Activated T-cell treated with anti-CD3 and anti-CD28 coated beads for 4 hours (primary cell): ENCODE data around the gene SMOC2.
"Not testable (repeated sequence)": the region's sequence is repeated elsewhere in the genome, so short reads cannot be mapped to it uniquely, and the experiment has no call there.

Source experiments
- DNase-seq: peaks from one replicate; pipeline ENCODE4 v3.0.0-alpha.2; 2020

SMOC2 gene

GRCh38 chr6:168524571-168525001 lies 83.6 kb downstream of the SMOC2 start:
- DNase-seq = no peak

GRCh38 chr6:168525114-168525513 lies 84.1 kb downstream of the SMOC2 start:
- DNase-seq = no peak

- no peak for DNase-seq
Measured at GRCh38 chr6:168525926-168526630, 85.1 kb downstream of the SMOC2 start.

GRCh38 chr6:168526841-168527281 lies 85.9 kb downstream of the SMOC2 start:
- no peak for DNase-seq

- no peak for DNase-seq
Measured at GRCh38 chr6:168527451-168528210, 86.6 kb downstream of the SMOC2 start.

- DNase-seq = no peak
Measured at GRCh38 chr6:168528474-168529095, 87.6 kb downstream of the SMOC2 start.

- DNase-seq = no peak
Measured at GRCh38 chr6:168529214-168529613, 88.2 kb downstream of the SMOC2 start.

- no peak for DNase-seq
Measured at GRCh38 chr6:168530653-168531071, 89.7 kb downstream of the SMOC2 start.

GRCh38 chr6:168532070-168532469 lies 91.1 kb downstream of the SMOC2 start:
- no peak for DNase-seq

GRCh38 chr6:168533414-168533813 lies 92.4 kb downstream of the SMOC2 start:
- no peak for DNase-seq

- DNase-seq = no peak
Measured at GRCh38 chr6:168534265-168534664, 93.3 kb downstream of the SMOC2 start.

- no peak for DNase-seq
Measured at GRCh38 chr6:168535711-168536110, 94.7 kb downstream of the SMOC2 start.

GRCh38 chr6:168536196-168536595 lies 95.2 kb downstream of the SMOC2 start:
- DNase-seq = no peak

GRCh38 chr6:168536665-168537539 lies 95.9 kb downstream of the SMOC2 start:
- no peak for DNase-seq

- DNase-seq = no peak
Measured at GRCh38 chr6:168537540-168537884, 96.5 kb downstream of the SMOC2 start.

GRCh38 chr6:168538188-168538891 lies 97.4 kb downstream of the SMOC2 start:
- DNase-seq = not testable (repeated sequence)

- DNase-seq = no peak
Measured at GRCh38 chr6:168538892-168539811, 98.2 kb downstream of the SMOC2 start.

GRCh38 chr6:168540713-168541291 lies 99.8 kb downstream of the SMOC2 start:
- no peak for DNase-seq

GRCh38 chr6:168541307-168541706 lies 100.3 kb downstream of the SMOC2 start:
- no peak for DNase-seq

GRCh38 chr6:168542301-168542700 lies 101.3 kb downstream of the SMOC2 start:
- no peak for DNase-seq

- DNase-seq = no peak
Measured at GRCh38 chr6:168545428-168545827, 104.4 kb downstream of the SMOC2 start.
